ENCODE measurements around the gene ANKRD42. TPM values are rescaled to one million over a fixed set of nuclear protein-coding genes. Genes with fewer than 3 reads are reported as not detected.

The ANKRD42 gene
- total RNA-seq, 4 donors from 2014 or later = 2.1 to 3.7 (median 3.4) TPM

- no peaks in the 10 kb centered on the region for H3K9me3 ChIP-seq
- peaks cover 0 to 29% of the 10 kb centered on the region in 2 donors for H3K36me3 ChIP-seq
- DNase-seq (no peak), ATAC-seq (no peak)
- H3K4me1 ChIP-seq = peaks cover 36 to 39% of the 10 kb centered on the region in 2 donors
- intact Hi-C loops (cut with DNase I; ENCODE audit: low total_unique reads) (loop anchor here (10.0 kb wide), 2 partner anchors 127 to 277 kb away; partner anchors contain the start of gene PCF11), in situ Hi-C loops (cut with MboI; ENCODE audit: low sequenced_read_pairs in 4 of 4) (loop anchor here in 2 of 4 donors (10.0 to 25.0 kb wide), 2 partner anchors 207 to 530 kb away; partner anchors contain the start of gene RAB30 (in 1 of the 2))
- TF ChIP-seq POLR2A (IDR thresholded peaks at IDR 0.05) = no peak
- no peak for TF ChIP-seq CTCF (IDR thresholded peaks at IDR 0.05 in 4 of 5, conservative IDR thresholded peaks at IDR 0.05 in 1 of 5)
- H3K27ac ChIP-seq = no peak overlapping the region
- no peaks in the 10 kb centered on the region for H3K27me3 ChIP-seq
- H3K4me3 ChIP-seq = no peak overlapping the region
These were observed 88.7 kb downstream of the ANKRD42 start for GRCh38 chr11:83282084-83282716.

GRCh38 chr11:83284501-83285150 is 91.1 kb downstream of the ANKRD42 start:
- TF ChIP-seq CTCF (IDR thresholded peaks at IDR 0.05 in 4 of 5, conservative IDR thresholded peaks at IDR 0.05 in 1 of 5) = no peak
- no peak for TF ChIP-seq POLR2A (IDR thresholded peaks at IDR 0.05)
- Histone ChIP-seq H3K36me3 (peaks cover 0 to 6% of the 10 kb centered on the region in 2 donors), H3K4me3 (peak overlapping the region; percentile 80 to 94 (median 90)), H3K4me1 (peaks cover 36 to 39% of the 10 kb centered on the region in 2 donors), H3K27me3 (no peaks in the 10 kb centered on the region), H3K27ac (peak overlapping the region; percentile 95 to 98 (median 97)), H3K9me3 (no peaks in the 10 kb centered on the region)
- in situ Hi-C loops (cut with MboI; ENCODE audit: low sequenced_read_pairs in 4 of 4) = loop anchor here in 2 of 4 donors (10.0 to 25.0 kb wide), 2 partner anchors 210 to 528 kb away; partner anchors contain the start of gene RAB30 (in 1 of the 2)
- intact Hi-C loops (cut with DNase I; ENCODE audit: low total_unique reads) = loop anchor here (10.0 kb wide), 2 partner anchors 130 to 280 kb away; partner anchors contain the start of gene PCF11
- no peak for DNase-seq
- ATAC-seq = no peak

- H3K36me3 ChIP-seq = peaks cover 0 to 4% of the 10 kb centered on the region in 2 donors
- no peak for DNase-seq
- peaks cover 36 to 39% of the 10 kb centered on the region in 2 donors for H3K4me1 ChIP-seq
- peak overlapping the region; percentile 80 to 94 (median 90) for H3K4me3 ChIP-seq
- peak; percentile 47 to 57 for ATAC-seq
- TF ChIP-seq CTCF (IDR thresholded peaks at IDR 0.05 in 4 of 5, conservative IDR thresholded peaks at IDR 0.05 in 1 of 5) (no peak), POLR2A (IDR thresholded peaks at IDR 0.05) (no peak)
- H3K27ac ChIP-seq = peak overlapping the region; percentile 95 to 98 (median 97)
- intact Hi-C loops (cut with DNase I; ENCODE audit: low total_unique reads) (loop anchor here (10.0 kb wide), 2 partner anchors 130 to 280 kb away; partner anchors contain the start of gene PCF11), in situ Hi-C loops (cut with MboI; ENCODE audit: low sequenced_read_pairs in 4 of 4) (loop anchor here in 2 of 4 donors (10.0 to 25.0 kb wide), 2 partner anchors 210 to 527 kb away; partner anchors contain the start of gene RAB30 (in 1 of the 2))
- no peaks in the 10 kb centered on the region for H3K9me3 ChIP-seq
- no peaks in the 10 kb centered on the region for H3K27me3 ChIP-seq
These were observed 91.7 kb downstream of the ANKRD42 start for GRCh38 chr11:83285151-83285770.

GRCh38 chr11:83285771-83286528 is 92.4 kb downstream of the ANKRD42 start, which contains the start of gene CCDC90B:
Gene CCDC90B (minus strand): TSS chr11:83286367. CDS start chr11:83285972, 395 bp downstream.
- intact Hi-C loops (cut with DNase I; ENCODE audit: low total_unique reads) (loop anchor here (1.0 to 10.0 kb wide), 5 partner anchors 93 to 385 kb away; partner anchors contain the start of genes ANKRD42, DDIAS and PCF11), in situ Hi-C loops (cut with MboI; ENCODE audit: low sequenced_read_pairs in 4 of 4) (loop anchor here in 2 of 4 donors (10.0 to 25.0 kb wide), 2 partner anchors 211 to 526 kb away; partner anchors contain the start of gene RAB30 (in 1 of the 2))
- TF ChIP-seq POLR2A (IDR thresholded peaks at IDR 0.05) = peak; percentile 83 to 88
- TF ChIP-seq CTCF (IDR thresholded peaks at IDR 0.05 in 4 of 5, conservative IDR thresholded peaks at IDR 0.05 in 1 of 5) = peak in 1 of 5 experiments; percentile 7
- H3K27ac ChIP-seq = peak within 1 kb of the TSS; percentile 95 to 98 (median 97)
- H3K4me3 ChIP-seq = peak within 1 kb of the TSS; percentile 80 to 94 (median 90)
- ATAC-seq = peak; percentile 97 to 98
- peak; percentile 96 to 97 for DNase-seq
- H3K36me3 ChIP-seq = peaks cover 0 to 3% of the 10 kb centered on the region in 2 donors
- H3K9me3 ChIP-seq = no peaks in the 10 kb centered on the region
- H3K4me1 ChIP-seq = peaks cover 36 to 37% of the 10 kb centered on the region in 2 donors
- H3K27me3 ChIP-seq = no peaks in the 10 kb centered on the region
